ENCODE measurements around the gene GAGE1. TPM values are rescaled to one million over a fixed set of nuclear protein-coding genes. Genes with fewer than 3 reads are reported as not detected.

Gene GAGE1
- total RNA-seq, 1 experiment from 2014 or later, result 0.17 TPM

GRCh38 chrX:49656533-49656932 is 57.7 kb downstream of the GAGE1 start:
- Histone ChIP-seq H3K36me3 (ENCODE audit: control insufficient read depth in 1 of 2, insufficient read depth in 2 of 2, low read length in 2 of 2) (no peaks in the 10 kb centered on the region), H3K9ac (ENCODE audit: low read length) (no peak overlapping the region), H3K4me1 (ENCODE audit: control insufficient read depth in 1 of 2, insufficient read depth in 2 of 2, low read length in 2 of 2) (no peaks in the 10 kb centered on the region), H3K9me2 (ENCODE audit: insufficient read depth) (no peaks in the 10 kb centered on the region), H3K4me2 (ENCODE audit: low read length) (no peak overlapping the region), H3K79me2 (ENCODE audit: insufficient read depth, low read length) (no peaks in the 10 kb centered on the region), H4K20me1 (ENCODE audit: insufficient read depth) (no peaks in the 10 kb centered on the region), H3K27ac (ENCODE audit: low read depth, low read length) (no peak overlapping the region), H3K9me3 (ENCODE audit: control insufficient read depth in 1 of 2, insufficient read depth in 1 of 2, low read depth in 1 of 2, low read length in 2 of 2) (no peaks in the 10 kb centered on the region), H3K27me3 (ENCODE audit: insufficient read depth, low read length) (peaks cover 11% of the 10 kb centered on the region), H3K4me3 (replicated peaks in 1 of 2; ENCODE audit: low read depth in 1 of 2, low read length in 2 of 2) (no peak overlapping the region), H2AFZ (ENCODE audit: low read depth, low read length, poor library complexity, severe bottlenecking) (no peak overlapping the region)
- intact Hi-C loops (cut with micrococcal nuclease), result no loop called here
- TF ChIP-seq SP1 (IDR thresholded peaks at IDR 0.05; ENCODE audit: low read depth) (no peak), JUND (IDR thresholded peaks at IDR 0.05) (no peak), CBX3 (IDR thresholded peaks at IDR 0.05; ENCODE audit: low read depth) (no peak), FOSL1 (IDR thresholded peaks at IDR 0.05; ENCODE audit: low read depth) (no peak), ATF3 (IDR thresholded peaks at IDR 0.05) (no peak), SIN3A (IDR thresholded peaks at IDR 0.05; ENCODE audit: low read depth) (no peak), CTCF (IDR thresholded peaks at IDR 0.05 in 2 of 3, conservative IDR thresholded peaks at IDR 0.05 in 1 of 3; ENCODE audit: borderline replicate concordance in 1 of 3, insufficient read depth in 1 of 3, low read depth in 2 of 3, low read length in 2 of 3) (no peak), MAX (IDR thresholded peaks at IDR 0.05) (no peak)
- ATAC-seq (no peak), DNase-seq (ENCODE audit: low read depth, low spot score) (no peak)
- no TSS peak for BruUV-seq (replicated peaks)
- ChIA-PET POLR2A (no interaction called here), RAD21 (ENCODE audit: low non-redundant PET in 1 of 2, low total read pairs in 2 of 2, uncharacterized antibody in 2 of 2, unreplicated experiment in 2 of 2) (no interaction called here), CTCF (no interaction called here)

Other genes starting within 250 kb of the GAGE1 start
- not detected for gene GAGE12C, start 66.8 kb upstream of the GAGE1 start, total RNA-seq (2021; ENCODE audit: unreplicated experiment)
- not detected for gene GAGE12D, start 57.3 kb upstream of the GAGE1 start, total RNA-seq (2021; ENCODE audit: unreplicated experiment)
- gene GAGE12E, start 47.7 kb upstream of the GAGE1 start, total RNA-seq (2021; ENCODE audit: unreplicated experiment), result not detected
- gene GAGE12F, start 38.2 kb upstream of the GAGE1 start, total RNA-seq (2021; ENCODE audit: unreplicated experiment), result not detected
- not detected for gene GAGE12G, start 28.6 kb upstream of the GAGE1 start, total RNA-seq (2021; ENCODE audit: unreplicated experiment)
- gene GAGE12H, start 19.1 kb upstream of the GAGE1 start, total RNA-seq (2021; ENCODE audit: unreplicated experiment), result not detected
- gene GAGE2A, start 9.5 kb upstream of the GAGE1 start, total RNA-seq (2021; ENCODE audit: unreplicated experiment), result 0.52 TPM
- gene PAGE1, start 97.0 kb downstream of the GAGE1 start, total RNA-seq (2021; ENCODE audit: unreplicated experiment), result not detected
- gene PAGE4, start 230.3 kb downstream of the GAGE1 start, total RNA-seq (2021; ENCODE audit: unreplicated experiment), result not detected